H1 (cell line): ENCODE data around the gene SFTPB. TPM values are rescaled to one million over a fixed set of nuclear protein-coding genes. Genes with fewer than 3 reads are reported as not detected.

Experiments
- BCL11A ChIP-seq, 2 experiments: IDR thresholded peaks; one replicate each; pipeline ENCODE4 v1.6.1; 2011; ENCODE audit warnings: low read depth in 2 of 2, low read length in 2 of 2, mild to moderate bottlenecking in 2 of 2
- CBX8 ChIP-seq: fragments of 300-800, 300-1000 bp; sonication (generic); IDR thresholded peaks from 2 replicates; pipeline ENCODE4 v1.7.1; 2016; ENCODE audit warnings: low read depth, low read length, borderline replicate concordance
- CTBP2 ChIP-seq: IDR thresholded peaks from 2 replicates; pipeline ENCODE4 v1.7.0; 2011; ENCODE audit warnings: borderline replicate concordance, mild to moderate bottlenecking, moderate library complexity, mixed read lengths, low read length; ENCODE audit not compliant: insufficient read depth, insufficient read length
- EP300 ChIP-seq, 2 experiments: IDR thresholded peaks; 1 replicate in 1 of 2; 2 replicates in 1 of 2; pipeline ENCODE4 v1.6.1; 2011 to 2012; ENCODE audit warnings: low read depth in 2 of 2, low read length in 2 of 2, mild to moderate bottlenecking in 2 of 2, borderline replicate concordance in 1 of 2, inconsistent platforms in 1 of 2, moderate library complexity in 1 of 2
- JUND ChIP-seq: IDR thresholded peaks from 2 replicates; pipeline ENCODE4 v1.6.1; 2011; ENCODE audit warnings: mild to moderate bottlenecking, improper control_type of control experiment, low read length
- RNF2 ChIP-seq: fragments of 200-900, 300-1000 bp; sonication (generic); IDR thresholded peaks from 2 replicates; pipeline ENCODE4 v1.7.1; 2016; ENCODE audit warnings: borderline replicate concordance, low read depth, mild to moderate bottlenecking, antibody characterized with exemption, low read length; ENCODE audit not compliant: poor library complexity, severe bottlenecking; ENCODE audit errors: missing control alignments
- SUZ12 ChIP-seq: fragments of 200-600 bp; sonication (generic); IDR thresholded peaks from 2 replicates; pipeline ENCODE4 v1.6.1; 2012; ENCODE audit warnings: mild to moderate bottlenecking, inconsistent platforms, low read length, moderate library complexity, mixed read lengths
- polyA plus RNA-seq, 7 experiments: library from polyadenylated mRNA; depleted of rRNA in 3 of 7; stranded (reverse) in 5 of 7; unstranded in 2 of 7; fragments of >200 nt in 5 of 7; fragments of 200-250 nt in 2 of 7; gene quantifications; 1 replicate in 5 of 7; 2 replicates in 1 of 7; 4 replicates in 1 of 7; pipeline versions ENCODE4 v1.2.1 to v1.2.3, GENCODE V29; 2011 to 2013; ENCODE audit warnings: missing spikeins in 2 of 7, mixed read lengths in 2 of 7
- total RNA-seq: library from RNA; stranded (reverse); fragmentation: NEBNext Ultra II Directional; extraction: Animal tissue kit (Norgen Biotek cat#: 25700); gene quantifications from 2 replicates; pipeline ENCODE4 v1.2.1, GENCODE V29; 2021
- TF ChIP-seq, protein P1 (sequence below): fragments of 300-600 bp; sonication (generic); IDR thresholded peaks from 2 replicates; pipeline ENCODE4 v1.7.1; 2012; ENCODE audit warnings: low read length, moderate library complexity, mild to moderate bottlenecking, inconsistent platforms; ENCODE audit not compliant: insufficient replicate concordance

Gene SFTPB
- total and polyA plus RNA-seq, 2 of the 8 experiments (the other 6 are each of a cell fraction or from before 2014, with no cell fraction given), result not detected

DNA sequence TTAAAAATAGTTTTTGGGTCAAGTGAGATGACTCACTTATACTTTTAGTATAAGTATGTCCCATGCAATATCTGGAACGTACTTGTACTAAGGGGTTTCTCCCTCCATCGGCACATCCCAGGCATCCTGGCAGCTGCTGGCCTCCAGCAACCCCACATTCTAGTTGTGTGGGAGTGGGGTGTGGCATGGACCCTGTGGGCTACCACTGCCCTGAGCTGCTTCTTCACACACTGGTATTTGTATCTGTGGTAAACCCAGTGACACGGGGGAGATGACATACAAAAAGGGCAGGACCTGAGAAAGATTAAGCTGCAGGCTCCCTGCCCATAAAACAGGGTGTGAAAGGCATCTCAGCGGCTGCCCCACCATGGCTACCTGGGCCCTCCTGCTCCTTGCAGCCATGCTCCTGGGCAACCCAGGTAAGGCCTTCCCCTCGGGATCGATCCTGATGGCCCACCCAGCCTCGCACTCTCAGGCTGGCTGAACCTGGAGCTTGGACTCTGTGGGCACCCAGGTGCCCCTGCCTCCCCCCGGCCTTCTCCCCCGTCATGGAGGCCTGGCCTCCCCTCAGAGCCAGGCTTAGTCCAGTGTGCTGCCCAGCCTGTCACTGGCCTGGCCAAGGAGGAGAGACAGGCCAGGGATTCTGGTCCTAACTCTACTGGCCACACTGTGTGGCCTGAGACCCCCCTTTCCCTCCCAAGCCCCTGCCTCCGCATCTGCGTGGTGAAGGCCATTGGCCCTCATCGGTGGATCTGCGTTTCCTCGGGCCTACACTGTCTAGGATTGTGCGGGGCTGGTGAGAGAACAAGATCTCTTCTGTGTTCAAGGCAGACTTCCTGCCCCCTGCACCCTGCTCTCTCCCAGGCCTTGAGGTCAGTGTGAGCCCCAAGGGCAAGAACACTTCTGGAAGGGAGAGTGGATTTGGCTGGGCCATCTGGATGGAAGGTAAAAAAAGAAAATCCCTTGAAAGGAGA is 26.3 kb upstream of the SFTPB start, which contains the start of gene GNLY (continued):
- no peak for TF ChIP-seq RNF2
- TF ChIP-seq CBX8, result no peak
- no peak for TF ChIP-seq JUND
- TF ChIP-seq CTBP2, result no peak
- no peak for TF ChIP-seq SUZ12
- no peak for TF ChIP-seq EP300 (IDR thresholded peaks at IDR 0.05; ENCODE audit: borderline replicate concordance in 1 of 2, low read depth in 2 of 2, low read length in 2 of 2)
- TF ChIP-seq, protein P1, sequence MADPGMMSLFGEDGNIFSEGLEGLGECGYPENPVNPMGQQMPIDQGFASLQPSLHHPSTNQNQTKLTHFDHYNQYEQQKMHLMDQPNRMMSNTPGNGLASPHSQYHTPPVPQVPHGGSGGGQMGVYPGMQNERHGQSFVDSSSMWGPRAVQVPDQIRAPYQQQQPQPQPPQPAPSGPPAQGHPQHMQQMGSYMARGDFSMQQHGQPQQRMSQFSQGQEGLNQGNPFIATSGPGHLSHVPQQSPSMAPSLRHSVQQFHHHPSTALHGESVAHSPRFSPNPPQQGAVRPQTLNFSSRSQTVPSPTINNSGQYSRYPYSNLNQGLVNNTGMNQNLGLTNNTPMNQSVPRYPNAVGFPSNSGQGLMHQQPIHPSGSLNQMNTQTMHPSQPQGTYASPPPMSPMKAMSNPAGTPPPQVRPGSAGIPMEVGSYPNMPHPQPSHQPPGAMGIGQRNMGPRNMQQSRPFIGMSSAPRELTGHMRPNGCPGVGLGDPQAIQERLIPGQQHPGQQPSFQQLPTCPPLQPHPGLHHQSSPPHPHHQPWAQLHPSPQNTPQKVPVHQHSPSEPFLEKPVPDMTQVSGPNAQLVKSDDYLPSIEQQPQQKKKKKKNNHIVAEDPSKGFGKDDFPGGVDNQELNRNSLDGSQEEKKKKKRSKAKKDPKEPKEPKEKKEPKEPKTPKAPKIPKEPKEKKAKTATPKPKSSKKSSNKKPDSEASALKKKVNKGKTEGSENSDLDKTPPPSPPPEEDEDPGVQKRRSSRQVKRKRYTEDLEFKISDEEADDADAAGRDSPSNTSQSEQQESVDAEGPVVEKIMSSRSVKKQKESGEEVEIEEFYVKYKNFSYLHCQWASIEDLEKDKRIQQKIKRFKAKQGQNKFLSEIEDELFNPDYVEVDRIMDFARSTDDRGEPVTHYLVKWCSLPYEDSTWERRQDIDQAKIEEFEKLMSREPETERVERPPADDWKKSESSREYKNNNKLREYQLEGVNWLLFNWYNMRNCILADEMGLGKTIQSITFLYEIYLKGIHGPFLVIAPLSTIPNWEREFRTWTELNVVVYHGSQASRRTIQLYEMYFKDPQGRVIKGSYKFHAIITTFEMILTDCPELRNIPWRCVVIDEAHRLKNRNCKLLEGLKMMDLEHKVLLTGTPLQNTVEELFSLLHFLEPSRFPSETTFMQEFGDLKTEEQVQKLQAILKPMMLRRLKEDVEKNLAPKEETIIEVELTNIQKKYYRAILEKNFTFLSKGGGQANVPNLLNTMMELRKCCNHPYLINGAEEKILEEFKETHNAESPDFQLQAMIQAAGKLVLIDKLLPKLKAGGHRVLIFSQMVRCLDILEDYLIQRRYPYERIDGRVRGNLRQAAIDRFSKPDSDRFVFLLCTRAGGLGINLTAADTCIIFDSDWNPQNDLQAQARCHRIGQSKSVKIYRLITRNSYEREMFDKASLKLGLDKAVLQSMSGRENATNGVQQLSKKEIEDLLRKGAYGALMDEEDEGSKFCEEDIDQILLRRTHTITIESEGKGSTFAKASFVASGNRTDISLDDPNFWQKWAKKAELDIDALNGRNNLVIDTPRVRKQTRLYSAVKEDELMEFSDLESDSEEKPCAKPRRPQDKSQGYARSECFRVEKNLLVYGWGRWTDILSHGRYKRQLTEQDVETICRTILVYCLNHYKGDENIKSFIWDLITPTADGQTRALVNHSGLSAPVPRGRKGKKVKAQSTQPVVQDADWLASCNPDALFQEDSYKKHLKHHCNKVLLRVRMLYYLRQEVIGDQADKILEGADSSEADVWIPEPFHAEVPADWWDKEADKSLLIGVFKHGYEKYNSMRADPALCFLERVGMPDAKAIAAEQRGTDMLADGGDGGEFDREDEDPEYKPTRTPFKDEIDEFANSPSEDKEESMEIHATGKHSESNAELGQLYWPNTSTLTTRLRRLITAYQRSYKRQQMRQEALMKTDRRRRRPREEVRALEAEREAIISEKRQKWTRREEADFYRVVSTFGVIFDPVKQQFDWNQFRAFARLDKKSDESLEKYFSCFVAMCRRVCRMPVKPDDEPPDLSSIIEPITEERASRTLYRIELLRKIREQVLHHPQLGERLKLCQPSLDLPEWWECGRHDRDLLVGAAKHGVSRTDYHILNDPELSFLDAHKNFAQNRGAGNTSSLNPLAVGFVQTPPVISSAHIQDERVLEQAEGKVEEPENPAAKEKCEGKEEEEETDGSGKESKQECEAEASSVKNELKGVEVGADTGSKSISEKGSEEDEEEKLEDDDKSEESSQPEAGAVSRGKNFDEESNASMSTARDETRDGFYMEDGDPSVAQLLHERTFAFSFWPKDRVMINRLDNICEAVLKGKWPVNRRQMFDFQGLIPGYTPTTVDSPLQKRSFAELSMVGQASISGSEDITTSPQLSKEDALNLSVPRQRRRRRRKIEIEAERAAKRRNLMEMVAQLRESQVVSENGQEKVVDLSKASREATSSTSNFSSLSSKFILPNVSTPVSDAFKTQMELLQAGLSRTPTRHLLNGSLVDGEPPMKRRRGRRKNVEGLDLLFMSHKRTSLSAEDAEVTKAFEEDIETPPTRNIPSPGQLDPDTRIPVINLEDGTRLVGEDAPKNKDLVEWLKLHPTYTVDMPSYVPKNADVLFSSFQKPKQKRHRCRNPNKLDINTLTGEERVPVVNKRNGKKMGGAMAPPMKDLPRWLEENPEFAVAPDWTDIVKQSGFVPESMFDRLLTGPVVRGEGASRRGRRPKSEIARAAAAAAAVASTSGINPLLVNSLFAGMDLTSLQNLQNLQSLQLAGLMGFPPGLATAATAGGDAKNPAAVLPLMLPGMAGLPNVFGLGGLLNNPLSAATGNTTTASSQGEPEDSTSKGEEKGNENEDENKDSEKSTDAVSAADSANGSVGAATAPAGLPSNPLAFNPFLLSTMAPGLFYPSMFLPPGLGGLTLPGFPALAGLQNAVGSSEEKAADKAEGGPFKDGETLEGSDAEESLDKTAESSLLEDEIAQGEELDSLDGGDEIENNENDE, result no peak
- TF ChIP-seq BCL11A (IDR thresholded peaks at IDR 0.05; ENCODE audit: low read depth in 2 of 2, low read length in 2 of 2), result no peak
